SK-N-SH (cell line): ENCODE data around the gene ESPL1. TPM values are rescaled to one million over a fixed set of nuclear protein-coding genes. Genes with fewer than 3 reads are reported as not detected.

ENCODE experiments used
- CTCF ChIA-PET: fragments of 300-600, 350-600 bp; formaldehyde crosslinking; extraction: SDS; loops from one replicate; lab custom pipeline; 2021; lab: Yijun Ruan, JAX
- POLR2A ChIA-PET: fragments of 350-600 bp; sonication (Branson Sonifier 250); formaldehyde crosslinking; extraction: SDS; loops from one replicate; lab custom pipeline; 2020; ENCODE audit warnings: antibody characterized with exemption, inconsistent platforms; lab: Yijun Ruan, JAX
- DNase-seq: peaks from one replicate; pipeline ENCODE4 v3.0.0; 2012
- H2AFZ ChIP-seq: fragments of 200-600 bp; sonication (generic); 2 replicates; pipeline ENCODE4 v1.8.1; 2016; ENCODE audit warnings: antibody characterized with exemption, mild to moderate bottlenecking, low read depth
- H3F3A ChIP-seq: fragments of 200-600 bp; sonication (generic); replicated peaks from 2 replicates; pipeline ENCODE3; 2016; ENCODE audit warnings: antibody characterized with exemption, mild to moderate bottlenecking; ENCODE audit not compliant: insufficient read depth
- H3K27ac ChIP-seq, 2 experiments: fragments of 200-500 bp in 1 of 2; fragments of 200-600 bp in 1 of 2; sonication (Bioruptor generic) in 1 of 2; sonication (generic), shearing (Covaris generic) in 1 of 2; 2 replicates each; pipeline versions ENCODE4 v1.5.1 to v1.6.1; 2014 to 2016; ENCODE audit warnings: low read depth in 2 of 2, inconsistent platforms in 1 of 2, low read length in 1 of 2, mild to moderate bottlenecking in 1 of 2, mixed read lengths in 1 of 2
- H3K27me3 ChIP-seq: fragments of 200-600 bp; sonication (generic), shearing (Covaris generic); 2 replicates; pipeline ENCODE4 v1.6.1; 2016; ENCODE audit warnings: mixed run types; ENCODE audit not compliant: insufficient read depth
- H3K36me3 ChIP-seq, 2 experiments: fragments of 200-500 bp in 1 of 2; fragments of 200-600 bp in 1 of 2; sonication (Bioruptor generic) in 1 of 2; sonication (generic) in 1 of 2; replicated peaks in 1 of 2; 2 replicates each; pipeline versions ENCODE3 to v1.5.1; 2014 to 2016; ENCODE audit warnings: low read length in 1 of 2, mild to moderate bottlenecking in 1 of 2; ENCODE audit not compliant: insufficient read depth in 2 of 2, control insufficient read depth in 1 of 2
- H3K4me1 ChIP-seq, 2 experiments: fragments of 200-500 bp in 1 of 2; fragments of 200-600 bp in 1 of 2; sonication (Bioruptor generic) in 1 of 2; sonication (generic), shearing (Covaris generic) in 1 of 2; 2 replicates each; pipeline versions ENCODE4 v1.5.1 to v1.6.1; 2014 to 2016; ENCODE audit warnings: low read depth in 1 of 2, low read length in 1 of 2, mixed run types in 1 of 2; ENCODE audit not compliant: insufficient read depth in 2 of 2, control insufficient read depth in 1 of 2
- H3K4me2 ChIP-seq: fragments of 200-600 bp; sonication (generic), shearing (Covaris generic); 2 replicates; pipeline ENCODE4 v1.6.1; 2017; ENCODE audit warnings: mixed run types
- H3K4me3 ChIP-seq, 2 experiments: fragments of 200-500 bp in 1 of 2; fragments of 200-600 bp in 1 of 2; sonication (Bioruptor generic) in 1 of 2; sonication (generic), shearing (Covaris generic) in 1 of 2; 2 replicates each; pipeline versions ENCODE4 v1.5.1 to v1.8.1; 2014 to 2016; ENCODE audit warnings: low read depth in 2 of 2, inconsistent platforms in 1 of 2, low read length in 1 of 2, mild to moderate bottlenecking in 1 of 2, mixed read lengths in 1 of 2, moderate library complexity in 1 of 2
- H3K79me2 ChIP-seq: fragments of 200-600 bp; sonication (generic); 2 replicates; pipeline ENCODE4 v1.8.1; 2017; ENCODE audit warnings: mild to moderate bottlenecking; ENCODE audit not compliant: insufficient read depth
- H3K9ac ChIP-seq: fragments of 200-600 bp; sonication (generic); 2 replicates; pipeline ENCODE4 v1.6.1; 2017; ENCODE audit warnings: mixed run types
- H3K9me2 ChIP-seq: fragments of 200-600 bp; sonication (generic); 2 replicates; pipeline ENCODE4 v1.6.1; 2017; ENCODE audit warnings: mixed run types
- H3K9me3 ChIP-seq: fragments of 200-600 bp; sonication (generic); 2 replicates; pipeline ENCODE4 v1.6.1; 2017; ENCODE audit warnings: mixed run types, mild to moderate bottlenecking, moderate library complexity
- H4K20me1 ChIP-seq: fragments of 200-600 bp; sonication (generic); 2 replicates; pipeline ENCODE4 v1.6.1; 2017; ENCODE audit warnings: mild to moderate bottlenecking, mixed run types; ENCODE audit not compliant: insufficient read depth
- CHD2 ChIP-seq: fragments of 150-350 bp; IDR thresholded peaks from 2 replicates; pipeline ENCODE4 v1.6.1; 2018; ENCODE audit warnings: low read length; ENCODE audit not compliant: partially characterized antibody
- CTCF ChIP-seq: fragments of 200-600 bp; sonication (generic); IDR thresholded peaks from 2 replicates; pipeline ENCODE4 v1.6.1; 2017; ENCODE audit warnings: antibody characterized with exemption, mild to moderate bottlenecking, moderate library complexity
- ELF1 ChIP-seq: IDR thresholded peaks from 2 replicates; pipeline ENCODE4 v1.4.0; 2012
- EP300 ChIP-seq, 2 experiments: IDR thresholded peaks; 2 replicates each; pipeline versions ENCODE4 v1.4.0 to v1.6.1; 2012; ENCODE audit warnings: borderline replicate concordance in 1 of 2, low read depth in 1 of 2, low read length in 1 of 2
- FOXM1 ChIP-seq: IDR thresholded peaks from 2 replicates; pipeline ENCODE4 v1.4.0; 2012; ENCODE audit warnings: low read depth, mild to moderate bottlenecking
- GABPA ChIP-seq: IDR thresholded peaks from 2 replicates; pipeline ENCODE4 v1.4.0; 2012; ENCODE audit warnings: low read depth, mild to moderate bottlenecking
- IRF3 ChIP-seq: fragments of 150-350 bp; IDR thresholded peaks from 2 replicates; pipeline ENCODE4 v1.6.1; 2016; ENCODE audit warnings: mild to moderate bottlenecking, low read depth, low read length
- PBX3 ChIP-seq: IDR thresholded peaks from 2 replicates; pipeline ENCODE4; 2012
- POLR2AphosphoS5 ChIP-seq: IDR thresholded peaks from 2 replicates; pipeline ENCODE4 v1.6.1; 2012; ENCODE audit warnings: low read depth, low read length
- RAD21 ChIP-seq: IDR thresholded peaks from 2 replicates; pipeline ENCODE4 v1.6.1; 2012; ENCODE audit warnings: mild to moderate bottlenecking, low read length
- RXRA ChIP-seq: IDR thresholded peaks from 2 replicates; pipeline ENCODE4 v1.4.0; 2012; ENCODE audit warnings: low read depth, mild to moderate bottlenecking, borderline replicate concordance
- SIN3A ChIP-seq: IDR thresholded peaks from 2 replicates; pipeline ENCODE4 v1.6.1; 2012; ENCODE audit warnings: low read depth, mild to moderate bottlenecking, low read length, moderate library complexity, borderline replicate concordance
- TAF1 ChIP-seq: IDR thresholded peaks from 2 replicates; pipeline ENCODE4 v1.6.1; 2012; ENCODE audit warnings: low read depth, mild to moderate bottlenecking, low read length, moderate library complexity, borderline replicate concordance
- TEAD4 ChIP-seq: IDR thresholded peaks from 2 replicates; pipeline ENCODE4 v1.4.0; 2012; ENCODE audit warnings: mild to moderate bottlenecking, borderline replicate concordance; ENCODE audit not compliant: insufficient read depth
- USF1 ChIP-seq: IDR thresholded peaks from 2 replicates; pipeline ENCODE4 v1.4.0; 2012; ENCODE audit warnings: low read depth, borderline replicate concordance
- WGBS: methylation state at CpG from one replicate; pipeline ENCODE4 v1.1.6; 2017; ENCODE audit warnings: low lambda C conversion rate; 5-methylcytosine and 5-hydroxymethylcytosine counted together
- polyA plus RNA-seq, 3 experiments: library from polyadenylated mRNA; depleted of rRNA; stranded (reverse); fragments of >200 nt; gene quantifications; 2 replicates each; pipeline ENCODE4 v1.2.3, GENCODE V29; 2012

ESPL1 gene
- polyA plus RNA-seq, 1 of the 3 experiments (the other 2 are of a cell fraction): 8.6 TPM

GRCh38 chr12:53221203-53222080 is 46.7 kb upstream of the ESPL1 start:
- CTCF ChIA-PET: interaction anchor here (0.7 to 14.8 kb wide), 12 partner anchors 8 to 156 kb away, joined by 3 to 363 read pairs (median 3); partner anchors contain the start of genes AAAS, ESPL1, MYG1 and PFDN5
- peaks cover 32% of the 10 kb centered on the region for H3F3A ChIP-seq

More at GRCh38 chr12:53221203-53222080, 46.7 kb upstream of the ESPL1 start:
- peaks cover 55 to 60% of the 10 kb centered on the region in 2 experiments for H3K4me1 ChIP-seq
- 4% methylated on average over 17 of the region's 72 CpGs for WGBS
- peak overlapping the region; percentile 80 for H3K4me2 ChIP-seq
- H3K4me3 ChIP-seq: peak overlapping the region; percentile 54 to 70
- DNase-seq: peak; percentile 89
- H3K27ac ChIP-seq: peak overlapping the region; percentile 99
- H3K27me3 ChIP-seq: no peaks in the 10 kb centered on the region
- no peaks in the 10 kb centered on the region for H3K36me3 ChIP-seq
- H3K9ac ChIP-seq: peak overlapping the region; percentile 86
- POLR2A ChIA-PET: interaction anchor here (1.9 kb wide), 1 partner anchor 46 kb away, joined by 6 read pairs; the partner anchor contains the start of gene ESPL1
- H3K9me2 ChIP-seq: no peaks in the 10 kb centered on the region
- TF ChIP-seq SIN3A (0 out of 2 replicates have a peak, but pooled peaks have one; percentile 21), USF1 (no peak), RXRA (0 out of 2 replicates have a peak, but pooled peaks have one; percentile 18), RAD21 (0 out of 2 replicates have a peak, but pooled peaks have one; percentile 10), POLR2AphosphoS5 (peak; percentile 20), IRF3 (no peak), FOXM1 (peak; percentile 38; the same call in 1 of the 2 replicates), EP300 (IDR thresholded peaks at IDR 0.05; ENCODE audit: borderline replicate concordance in 1 of 2, low read depth in 1 of 2, low read length in 1 of 2) (no peak), PBX3 (no peak; the same call in 1 of the 2 replicates), CTCF (peak; percentile 42), GABPA (peak; percentile 52; the same call in 1 of the 2 replicates), TAF1 (peak; percentile 51), ELF1 (peak; percentile 27), CHD2 (peak; percentile 11), TEAD4 (peak; percentile 26; the same call in 1 of the 2 replicates)
- H4K20me1 ChIP-seq: peaks cover 5% of the 10 kb centered on the region; the same call in 1 of the 2 replicates
- H3K9me3 ChIP-seq: no peaks in the 10 kb centered on the region
- peaks cover 35% of the 10 kb centered on the region for H3K79me2 ChIP-seq
- H2AFZ ChIP-seq: peak overlapping the region; percentile 81; the same call in 1 of the 2 replicates
